BLaER1 treated with 17β-estradiol and CSF1 and Interleukin-3, amounts not matched to agents 10 nM and 100 nM (cell line): ENCODE data around the gene LRRC26.

Experiments used
- H3K27ac ChIP-seq, 11 experiments: shearing (Covaris generic); formaldehyde crosslinking; 2 replicates each; pipeline ENCODE4 v1.8.1; 2022
- H3K27me3 ChIP-seq, 11 experiments: shearing (Covaris generic); formaldehyde crosslinking; 2 replicates each; pipeline ENCODE4 v1.8.1; 2022
- H3K36me3 ChIP-seq, 11 experiments: shearing (Covaris generic); formaldehyde crosslinking; 2 replicates each; pipeline ENCODE4 v1.8.1; 2022
- H3K4me1 ChIP-seq, 10 experiments: shearing (Covaris generic); formaldehyde crosslinking; 2 replicates each; pipeline ENCODE4 v1.8.1; 2022
- H3K4me2 ChIP-seq, 11 experiments: shearing (Covaris generic); formaldehyde crosslinking; 2 replicates each; pipeline ENCODE4 v1.8.1; 2022
- H3K4me3 ChIP-seq, 10 experiments: shearing (Covaris generic); formaldehyde crosslinking; 2 replicates each; pipeline ENCODE4 v1.8.1; 2022
- H3K9ac ChIP-seq, 11 experiments: shearing (Covaris generic); formaldehyde crosslinking; 2 replicates each; pipeline ENCODE4 v1.8.1; 2022
- H3K9me3 ChIP-seq, 11 experiments: shearing (Covaris generic); formaldehyde crosslinking; replicated peaks in 1 of 11; 2 replicates each; pipeline ENCODE4 v1.8.1; 2022
- H4K20me1 ChIP-seq, 11 experiments: shearing (Covaris generic); formaldehyde crosslinking; 2 replicates each; pipeline ENCODE4 v1.8.1; 2022
- Cebpa-rat ChIP-seq, 11 experiments: shearing (Covaris generic); IDR thresholded peaks; 2 replicates each; pipeline ENCODE4 v1.8.1; 2022

Gene LRRC26

GRCh38 chr9:137213160-137214060, 43.6 kb upstream of the LRRC26 start:
- peaks cover 26 to 40% (median 31%) of the 10 kb centered on the region in 10 experiments for H3K4me1 ChIP-seq
- no peaks in the 10 kb centered on the region for H3K27me3 ChIP-seq
- H3K9ac ChIP-seq = 0 out of 22 replicates have a peak overlapping the region, but pooled peaks of 1 of the 11 experiments have one; percentile 8
- H3K36me3 ChIP-seq = peaks cover 28 to 95% (median 54%) of the 10 kb centered on the region in 11 experiments; a peak in 21 of 22 replicates
- TF ChIP-seq Cebpa-rat (IDR thresholded peaks at IDR 0.05) = no peak
- H3K27ac ChIP-seq = no peak overlapping the region
- H3K4me2 ChIP-seq = no peak overlapping the region
- H4K20me1 ChIP-seq = peaks cover 0 to 88% (median 15%) of the 10 kb centered on the region in 11 experiments; a peak in 13 of 22 replicates
- no peaks in the 10 kb centered on the region for H3K9me3 ChIP-seq
- H3K4me3 ChIP-seq = no peak overlapping the region

- Histone ChIP-seq H3K4me2 (no peak overlapping the region), H3K9me3 (no peaks in the 10 kb centered on the region), H3K36me3 (peaks cover 32 to 92% (median 56%) of the 10 kb centered on the region in 11 experiments; a peak in 21 of 22 replicates), H3K9ac (peak overlapping the region in 2 of 11 experiments; percentile 30 to 50; a peak in 2 of 22 replicates), H4K20me1 (peaks cover 0 to 79% (median 15%) of the 10 kb centered on the region in 11 experiments; a peak in 13 of 22 replicates), H3K27me3 (no peaks in the 10 kb centered on the region), H3K27ac (no peak overlapping the region), H3K4me1 (peaks cover 20 to 32% (median 23%) of the 10 kb centered on the region in 10 experiments), H3K4me3 (no peak overlapping the region)
- TF ChIP-seq Cebpa-rat (IDR thresholded peaks at IDR 0.05) = no peak
Measured at GRCh38 chr9:137212520-137212919, 42.7 kb upstream of the LRRC26 start.

GRCh38 chr9:137211532-137211931, 41.7 kb upstream of the LRRC26 start:
- Histone ChIP-seq H3K36me3 (peaks cover 38 to 96% (median 60%) of the 10 kb centered on the region in 11 experiments; a peak in 21 of 22 replicates), H3K4me1 (peaks cover 20 to 32% (median 23%) of the 10 kb centered on the region in 10 experiments), H4K20me1 (peaks cover 0 to 69% (median 13%) of the 10 kb centered on the region in 11 experiments; a peak in 10 of 22 replicates), H3K27ac (no peak overlapping the region), H3K4me2 (no peak overlapping the region), H3K9me3 (no peaks in the 10 kb centered on the region), H3K27me3 (no peaks in the 10 kb centered on the region), H3K4me3 (no peak overlapping the region), H3K9ac (peak overlapping the region in 2 of 11 experiments; percentile 13 to 30; a peak in 3 of 22 replicates)
- TF ChIP-seq Cebpa-rat (IDR thresholded peaks at IDR 0.05) = no peak

GRCh38 chr9:137206602-137207001, 36.8 kb upstream of the LRRC26 start:
- Histone ChIP-seq H3K9me3 (no peaks in the 10 kb centered on the region), H3K27ac (peak overlapping the region in 8 of 11 experiments; percentile 76 to 92 (median 90); a peak in 11 of 22 replicates), H3K4me1 (peaks cover 48 to 67% (median 57%) of the 10 kb centered on the region in 10 experiments), H4K20me1 (peaks cover 0 to 48% (median 19%) of the 10 kb centered on the region in 11 experiments; a peak in 12 of 22 replicates), H3K4me2 (peak overlapping the region; percentile 89 to 100 (median 99)), H3K36me3 (peaks cover 10 to 46% (median 27%) of the 10 kb centered on the region in 11 experiments; a peak in 16 of 22 replicates), H3K9ac (peak overlapping the region; percentile 84 to 97 (median 92); a peak in 21 of 22 replicates), H3K27me3 (no peaks in the 10 kb centered on the region), H3K4me3 (peak overlapping the region; percentile 77 to 100 (median 92))
- no peak for TF ChIP-seq Cebpa-rat (IDR thresholded peaks at IDR 0.05)

- peaks cover 54 to 69% (median 60%) of the 10 kb centered on the region in 10 experiments for H3K4me1 ChIP-seq
- peak within 1 kb of the TSS; percentile 72 to 92 (median 85); a peak in 21 of 22 replicates for H3K27ac ChIP-seq
Measured at GRCh38 chr9:137205126-137206069, 35.5 kb upstream of the LRRC26 start, which contains the start of the genes NDOR1 and TMEM203. Gene NDOR1, plus strand, starts transcription at chr9:137205700. Its CDS starts 78 bp downstream, at chr9:137205778. Gene TMEM203, minus strand, starts transcription at chr9:137205648. Its CDS starts 234 bp downstream, at chr9:137205414.

GRCh38 chr9:137204731-137205125, 34.9 kb upstream of the LRRC26 start:
- no peak for TF ChIP-seq Cebpa-rat (IDR thresholded peaks at IDR 0.05)
- Histone ChIP-seq H3K4me3 (peak overlapping the region; percentile 77 to 100 (median 92)), H3K4me1 (peaks cover 54 to 66% (median 59%) of the 10 kb centered on the region in 10 experiments), H3K27me3 (no peaks in the 10 kb centered on the region), H3K36me3 (peaks cover 5 to 28% (median 19%) of the 10 kb centered on the region in 11 experiments; a peak in 14 of 22 replicates), H3K4me2 (peak overlapping the region; percentile 89 to 100 (median 99)), H4K20me1 (peaks cover 0 to 53% (median 21%) of the 10 kb centered on the region in 11 experiments; a peak in 12 of 22 replicates), H3K9me3 (no peaks in the 10 kb centered on the region), H3K27ac (peak overlapping the region in 10 of 11 experiments; percentile 76 to 92 (median 87); a peak in 20 of 22 replicates), H3K9ac (peak overlapping the region; percentile 84 to 97 (median 92))

More at GRCh38 chr9:137205126-137206069, 35.5 kb upstream of the LRRC26 start, which contains the start of the genes NDOR1 and TMEM203:
- Histone ChIP-seq H4K20me1 (peaks cover 0 to 52% (median 19%) of the 10 kb centered on the region in 11 experiments; a peak in 10 of 22 replicates), H3K4me3 (peak within 1 kb of the TSS; percentile 77 to 100 (median 92)), H3K9me3 (no peaks in the 10 kb centered on the region), H3K27me3 (no peaks in the 10 kb centered on the region), H3K36me3 (peaks cover 10 to 35% (median 23%) of the 10 kb centered on the region in 11 experiments; a peak in 16 of 22 replicates), H3K4me2 (peak within 1 kb of the TSS; percentile 89 to 100 (median 99)), H3K9ac (peak within 1 kb of the TSS; percentile 84 to 97 (median 92))
- TF ChIP-seq Cebpa-rat (IDR thresholded peaks at IDR 0.05) = no peak

GRCh38 chr9:137202966-137203365, 33.1 kb upstream of the LRRC26 start:
- peaks cover 0 to 15% (median 8%) of the 10 kb centered on the region in 11 experiments; a peak in 6 of 22 replicates for H3K36me3 ChIP-seq
- no peak for TF ChIP-seq Cebpa-rat (IDR thresholded peaks at IDR 0.05)
- no peaks in the 10 kb centered on the region for H3K9me3 ChIP-seq
- H3K9ac ChIP-seq = peak overlapping the region; percentile 84 to 97 (median 92); a peak in 18 of 22 replicates
- no peaks in the 10 kb centered on the region for H3K27me3 ChIP-seq
- peaks cover 8 to 71% (median 29%) of the 10 kb centered on the region in 11 experiments; a peak in 21 of 22 replicates for H4K20me1 ChIP-seq
- H3K4me1 ChIP-seq = peaks cover 72 to 78% (median 75%) of the 10 kb centered on the region in 10 experiments
- peak overlapping the region in 9 of 10 experiments; percentile 4 to 100 (median 40); a peak in 9 of 20 replicates for H3K4me3 ChIP-seq
- H3K27ac ChIP-seq = peak overlapping the region in 10 of 11 experiments; percentile 14 to 92 (median 40); a peak in 18 of 22 replicates
- H3K4me2 ChIP-seq = peak overlapping the region; percentile 89 to 100 (median 99)
